ENCODE data around the gene IBTK.
"Not testable (repeated sequence)": the region's sequence is repeated elsewhere in the genome, so short reads cannot be mapped to it uniquely, and the experiment has no call there.

IBTK gene

DNA sequence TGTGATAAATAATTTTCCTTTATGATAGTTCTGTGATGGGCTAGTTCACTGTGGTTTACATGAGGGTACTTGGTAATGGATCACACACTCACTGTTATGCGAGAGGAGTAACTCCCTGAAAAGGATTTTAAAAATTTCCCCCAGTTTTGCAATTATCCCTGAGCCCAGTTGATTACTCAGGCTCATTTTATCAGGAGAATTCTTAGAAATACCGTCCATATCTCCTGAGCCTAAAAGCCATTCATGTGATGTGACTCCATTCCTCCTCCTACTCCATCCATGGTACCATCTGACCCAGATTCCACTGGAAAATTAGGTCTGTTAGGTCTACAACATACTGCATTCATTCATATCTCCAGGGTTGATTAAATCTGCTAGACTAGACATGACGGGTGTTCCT, 16.4 kb upstream of the IBTK start:
- Histone ChIP-seq H3K36me3 (ENCODE audit: control insufficient read depth, insufficient read depth, low read length) (no peaks in the 10 kb centered on the region), H3K9me3 (ENCODE audit: control insufficient read depth, insufficient read depth, low read length) (no peaks in the 10 kb centered on the region), H3K4me1 (ENCODE audit: control insufficient read depth, insufficient read depth, low read length) (no peaks in the 10 kb centered on the region), H3K27ac (ENCODE audit: low read length) (no peak overlapping the region), H3K27me3 (ENCODE audit: control insufficient read depth, insufficient read depth, low read length) (no peaks in the 10 kb centered on the region), H3K4me3 (ENCODE audit: low read length) (no peak overlapping the region)
- DNase-seq (ENCODE audit: low read depth, low spot score), result no peak
- WGBS (ENCODE audit: insufficient coverage, insufficient read length), result no CpG with 5 or more reads among the region's 3 CpGs

GRCh38 chr6:82260997-82261732, 13.6 kb upstream of the IBTK start:
- no CpG with 5 or more reads among the region's 2 CpGs for WGBS (ENCODE audit: insufficient coverage, insufficient read length)
- Histone ChIP-seq H3K4me1 (ENCODE audit: control insufficient read depth, insufficient read depth, low read length) (no peaks in the 10 kb centered on the region), H3K27ac (ENCODE audit: low read length) (no peak overlapping the region), H3K4me3 (ENCODE audit: low read length) (no peak overlapping the region), H3K27me3 (ENCODE audit: control insufficient read depth, insufficient read depth, low read length) (no peaks in the 10 kb centered on the region), H3K9me3 (ENCODE audit: control insufficient read depth, insufficient read depth, low read length) (no peaks in the 10 kb centered on the region; the same call in 1 of the 2 replicates), H3K36me3 (ENCODE audit: control insufficient read depth, insufficient read depth, low read length) (no peaks in the 10 kb centered on the region)
- no peak for DNase-seq (ENCODE audit: low read depth, low spot score)

DNA sequence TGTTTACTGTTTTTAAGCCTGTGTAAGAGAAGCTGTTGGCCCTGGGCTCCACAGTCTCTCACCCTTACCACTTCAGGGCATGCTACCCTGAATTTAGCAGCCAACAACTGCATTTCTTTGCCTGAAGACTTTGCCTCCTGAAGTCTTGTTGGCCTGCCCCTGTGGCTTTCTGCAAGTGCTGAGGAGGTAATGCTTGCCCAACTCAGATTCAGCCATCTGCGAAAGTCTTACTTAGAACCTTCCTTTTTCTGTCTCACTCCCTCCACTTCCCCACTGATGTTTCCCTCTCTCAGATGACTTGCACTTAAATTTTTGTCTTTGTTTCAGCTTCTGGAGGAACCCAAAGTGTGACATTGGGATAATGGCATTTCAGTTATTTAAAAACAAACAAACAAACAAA, 11.8 kb upstream of the IBTK start:
- Histone ChIP-seq H3K9me3 (ENCODE audit: control insufficient read depth, insufficient read depth, low read length) (no peaks in the 10 kb centered on the region; the same call in 1 of the 2 replicates), H3K27ac (ENCODE audit: low read length) (no peak overlapping the region), H3K36me3 (ENCODE audit: control insufficient read depth, insufficient read depth, low read length) (no peaks in the 10 kb centered on the region), H3K4me1 (ENCODE audit: control insufficient read depth, insufficient read depth, low read length) (no peaks in the 10 kb centered on the region), H3K4me3 (ENCODE audit: low read length) (no peak overlapping the region), H3K27me3 (ENCODE audit: control insufficient read depth, insufficient read depth, low read length) (no peaks in the 10 kb centered on the region)
- no peak for DNase-seq (ENCODE audit: low read depth, low spot score)
- no CpG with 5 or more reads among the region's 1 CpG for WGBS (ENCODE audit: insufficient coverage, insufficient read length)

DNA sequence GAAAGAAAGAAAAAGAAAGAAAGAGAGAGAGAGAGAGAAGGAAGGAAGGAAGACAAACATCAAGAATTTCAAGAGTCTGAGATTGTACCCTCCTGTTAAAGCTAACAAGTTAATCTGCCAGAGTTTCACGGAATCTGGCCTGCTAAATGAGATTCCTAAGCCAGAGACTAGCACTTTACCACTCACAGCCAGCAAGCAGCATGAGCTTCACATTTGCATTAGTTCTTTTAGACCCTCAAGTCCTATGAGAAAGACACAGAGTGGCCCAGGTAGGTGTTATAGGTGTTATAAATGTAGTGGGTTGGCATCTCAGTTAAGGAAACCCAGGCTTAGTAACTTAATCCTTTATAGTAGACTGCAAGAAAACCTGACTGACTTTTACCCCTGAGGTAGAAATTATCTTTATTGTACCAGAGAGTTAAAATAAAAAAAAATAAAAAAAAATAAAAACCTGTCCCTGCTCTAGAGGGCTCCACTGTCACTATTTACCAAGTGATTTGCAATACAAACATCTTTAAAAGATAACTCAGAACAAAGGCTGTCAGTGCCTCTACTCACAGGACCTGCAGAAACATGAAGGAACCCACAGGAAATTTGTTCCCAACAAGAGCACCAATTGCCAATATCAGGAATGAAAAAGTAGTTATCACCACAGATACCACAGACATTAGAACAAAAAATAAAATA, 9.7 kb upstream of the IBTK start:
- Histone ChIP-seq H3K27ac (ENCODE audit: low read length) (no peak overlapping the region), H3K27me3 (ENCODE audit: control insufficient read depth, insufficient read depth, low read length) (no peaks in the 10 kb centered on the region), H3K4me3 (ENCODE audit: low read length) (no peak overlapping the region)

DNA sequence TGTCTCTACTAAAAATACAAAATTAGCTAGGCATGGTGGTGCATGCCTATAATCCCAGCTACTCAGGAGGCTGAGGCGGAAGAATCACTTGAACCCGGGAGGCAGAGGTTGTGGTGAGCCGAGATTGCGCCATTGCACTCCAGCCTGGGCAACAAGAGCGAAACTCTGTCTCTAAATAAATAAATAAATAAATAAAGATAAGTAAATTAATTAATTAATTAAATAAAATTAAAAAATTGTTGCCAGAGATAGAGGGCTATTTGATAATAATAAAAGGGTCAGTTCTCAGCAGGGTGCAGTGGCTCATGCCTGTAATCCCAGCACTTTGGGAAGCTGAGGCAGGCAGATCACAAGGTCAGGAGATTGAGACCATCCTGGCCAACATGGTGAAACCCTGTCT, 7.2 kb upstream of the IBTK start:
- not testable (repeated sequence) for H3K36me3 ChIP-seq (ENCODE audit: control insufficient read depth, insufficient read depth, low read length); DNase-seq (ENCODE audit: low read depth, low spot score); H3K4me1 ChIP-seq (ENCODE audit: control insufficient read depth, insufficient read depth, low read length); H3K27ac ChIP-seq (ENCODE audit: low read length); H3K9me3 ChIP-seq (ENCODE audit: control insufficient read depth, insufficient read depth, low read length); H3K27me3 ChIP-seq (ENCODE audit: control insufficient read depth, insufficient read depth, low read length); H3K4me3 ChIP-seq (ENCODE audit: low read length)
- no CpG with 5 or more reads among the region's 5 CpGs for WGBS (ENCODE audit: insufficient coverage, insufficient read length)

More for the DNA sequence above, 9.7 kb upstream of the IBTK start:
- H3K36me3 ChIP-seq (ENCODE audit: control insufficient read depth, insufficient read depth, low read length), result no peaks in the 10 kb centered on the region
- H3K9me3 ChIP-seq (ENCODE audit: control insufficient read depth, insufficient read depth, low read length), result no peaks in the 10 kb centered on the region; the same call in 1 of the 2 replicates
- no CpG with 5 or more reads among the region's 1 CpG for WGBS (ENCODE audit: insufficient coverage, insufficient read length)
- H3K4me1 ChIP-seq (ENCODE audit: control insufficient read depth, insufficient read depth, low read length), result no peaks in the 10 kb centered on the region
- DNase-seq (ENCODE audit: low read depth, low spot score), result no peak

- Histone ChIP-seq H3K4me1 (ENCODE audit: control insufficient read depth, insufficient read depth, low read length) (no peaks in the 10 kb centered on the region), H3K4me3 (ENCODE audit: low read length) (no peak overlapping the region), H3K36me3 (ENCODE audit: control insufficient read depth, insufficient read depth, low read length) (no peaks in the 10 kb centered on the region), H3K27me3 (ENCODE audit: control insufficient read depth, insufficient read depth, low read length) (no peaks in the 10 kb centered on the region), H3K27ac (ENCODE audit: low read length) (no peak overlapping the region), H3K9me3 (ENCODE audit: control insufficient read depth, insufficient read depth, low read length) (no peaks in the 10 kb centered on the region)
- DNase-seq (ENCODE audit: low read depth, low spot score), result no peak
Observed at GRCh38 chr6:82251942-82252341, 4.4 kb upstream of the IBTK start.

DNA sequence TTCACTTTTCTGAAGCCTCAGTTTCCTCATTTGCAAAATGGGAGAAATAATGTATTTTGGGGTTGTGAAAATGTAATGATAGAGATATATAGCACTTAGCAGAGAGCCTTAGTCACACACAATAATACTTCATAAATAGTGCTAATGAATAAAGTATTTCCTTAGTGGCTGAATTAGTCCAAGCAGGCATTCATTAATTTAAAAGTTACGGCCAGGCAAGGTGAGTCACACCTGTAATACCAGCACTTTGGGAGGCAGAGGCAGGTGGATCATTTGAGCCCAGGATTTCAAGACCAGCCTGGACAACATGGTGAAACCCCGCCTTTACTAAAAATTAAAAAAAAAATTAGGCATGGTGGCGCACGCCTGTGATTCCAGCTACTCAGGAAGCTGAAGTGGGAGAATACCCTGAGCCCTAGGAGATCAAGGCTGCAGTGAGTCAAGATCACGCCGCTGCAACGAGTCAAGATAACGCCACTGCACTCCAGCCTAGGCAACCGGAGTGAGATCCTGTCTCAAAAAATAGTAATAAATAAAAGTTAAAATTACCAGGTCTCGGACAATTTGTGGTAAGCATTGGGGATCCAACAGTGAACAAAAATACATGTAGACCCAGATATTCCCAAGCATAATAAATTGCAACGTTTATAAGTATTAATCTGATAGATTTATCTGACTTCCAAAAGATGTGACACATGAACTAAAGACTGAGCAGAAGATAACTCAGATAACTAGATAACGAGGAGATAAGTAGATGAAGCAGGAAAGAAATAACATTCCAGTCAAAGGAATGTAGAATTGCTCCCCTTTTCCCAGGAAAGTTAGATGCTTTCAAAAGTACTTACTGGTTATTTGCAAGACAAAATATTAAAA, 2.1 kb upstream of the IBTK start:
- Histone ChIP-seq H3K27ac (ENCODE audit: low read length) (no peak overlapping the region), H3K27me3 (ENCODE audit: control insufficient read depth, insufficient read depth, low read length) (no peaks in the 10 kb centered on the region), H3K4me1 (ENCODE audit: control insufficient read depth, insufficient read depth, low read length) (no peaks in the 10 kb centered on the region), H3K4me3 (ENCODE audit: low read length) (no peak overlapping the region), H3K9me3 (ENCODE audit: control insufficient read depth, insufficient read depth, low read length) (no peaks in the 10 kb centered on the region), H3K36me3 (ENCODE audit: control insufficient read depth, insufficient read depth, low read length) (no peaks in the 10 kb centered on the region)
- DNase-seq (ENCODE audit: low read depth, low spot score), result no peak
- no CpG with 5 or more reads among the region's 12 CpGs for WGBS (ENCODE audit: insufficient coverage, insufficient read length)

- Histone ChIP-seq H3K4me1 (ENCODE audit: control insufficient read depth, insufficient read depth, low read length) (no peaks in the 10 kb centered on the region), H3K36me3 (ENCODE audit: control insufficient read depth, insufficient read depth, low read length) (no peaks in the 10 kb centered on the region), H3K27me3 (ENCODE audit: control insufficient read depth, insufficient read depth, low read length) (no peaks in the 10 kb centered on the region), H3K9me3 (ENCODE audit: control insufficient read depth, insufficient read depth, low read length) (no peaks in the 10 kb centered on the region), H3K27ac (ENCODE audit: low read length) (no peak overlapping the region), H3K4me3 (ENCODE audit: low read length) (peak overlapping the region; percentile 75; the same call in 1 of the 2 replicates)
- no CpG with 5 or more reads among the region's 10 CpGs for whole genome bisulfite sequencing (ENCODE audit: insufficient coverage, insufficient read length)
- DNase-seq (ENCODE audit: low read depth, low spot score), result no peak
Observed at GRCh38 chr6:82248273-82248735, 760 bp upstream of the IBTK start.

DNA sequence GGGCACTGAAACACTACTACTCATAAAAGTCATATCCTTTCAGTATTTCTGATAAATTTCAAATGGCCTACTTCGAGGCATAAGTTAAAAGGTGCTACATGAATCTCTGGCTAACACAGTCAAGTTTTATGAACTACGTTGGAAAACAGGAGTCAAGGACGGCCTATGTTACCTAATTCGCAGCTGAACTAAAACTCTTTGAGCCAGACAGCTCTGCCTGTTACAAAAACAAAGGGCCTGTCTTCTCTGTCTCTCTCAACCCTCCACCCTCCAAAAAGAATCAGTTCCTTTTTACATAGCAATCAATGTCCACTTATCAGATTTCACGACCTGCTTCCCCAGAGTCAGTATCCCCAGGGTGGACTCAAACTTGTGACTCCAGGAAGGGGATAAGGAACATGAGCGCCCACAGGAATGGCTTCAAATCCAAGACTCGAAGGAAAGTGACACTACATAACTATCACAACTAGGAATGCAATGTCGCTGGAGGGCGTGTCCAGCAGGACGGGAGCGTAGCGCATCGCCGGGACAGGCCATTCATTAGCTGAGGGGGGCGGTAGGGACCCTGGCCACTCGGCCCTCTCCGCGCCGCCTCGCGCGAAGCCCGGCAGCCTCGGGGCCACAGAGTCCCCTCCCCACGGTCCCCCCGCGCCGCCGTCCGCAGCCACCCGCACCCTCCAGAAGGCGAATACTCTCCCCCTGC, 591 bp downstream of the IBTK start:
- DNase-seq (ENCODE audit: low read depth, low spot score), result no peak
- H3K9me3 ChIP-seq (ENCODE audit: control insufficient read depth, insufficient read depth, low read length), result no peaks in the 10 kb centered on the region
- H3K27me3 ChIP-seq (ENCODE audit: control insufficient read depth, insufficient read depth, low read length), result no peaks in the 10 kb centered on the region
- peak overlapping the region; percentile 75 for H3K4me3 ChIP-seq (ENCODE audit: low read length)
- H3K4me1 ChIP-seq (ENCODE audit: control insufficient read depth, insufficient read depth, low read length), result no peaks in the 10 kb centered on the region
- no peak overlapping the region for H3K27ac ChIP-seq (ENCODE audit: low read length)
- no CpG with 5 or more reads among the region's 32 CpGs for WGBS (ENCODE audit: insufficient coverage, insufficient read length)
- no peaks in the 10 kb centered on the region for H3K36me3 ChIP-seq (ENCODE audit: control insufficient read depth, insufficient read depth, low read length)

- Histone ChIP-seq H3K9me3 (ENCODE audit: control insufficient read depth, insufficient read depth, low read length) (no peaks in the 10 kb centered on the region), H3K27me3 (ENCODE audit: control insufficient read depth, insufficient read depth, low read length) (no peaks in the 10 kb centered on the region), H3K4me1 (ENCODE audit: control insufficient read depth, insufficient read depth, low read length) (no peaks in the 10 kb centered on the region), H3K4me3 (ENCODE audit: low read length) (no peak overlapping the region), H3K27ac (ENCODE audit: low read length) (no peak overlapping the region), H3K36me3 (ENCODE audit: control insufficient read depth, insufficient read depth, low read length) (no peaks in the 10 kb centered on the region)
- no peak for DNase-seq (ENCODE audit: low read depth, low spot score)
- no CpG with 5 or more reads among the region's 12 CpGs for WGBS (ENCODE audit: insufficient coverage, insufficient read length)
Observed at GRCh38 chr6:82246370-82246769, 1.2 kb downstream of the IBTK start.

Data from iPS DF 6.9 (cell line).